Stimulated activated CD4-positive, alpha-beta T cell treated with anti-CD3 and anti-CD28 coated beads, Interleukin-4, amount 100 ng/mL, for 48 hours (primary cell): ENCODE results near the gene UNC13A.
A peak's percentile ranks its signal among the peaks of the same experiment; 100 is the strongest.
"Not testable (repeated sequence)": the region's sequence is repeated elsewhere in the genome, so short reads cannot be mapped to it uniquely, and the experiment has no call there.

Experiments used
- DNase-seq, 2 donors: peaks; one replicate each; pipeline ENCODE4 v3.0.0-alpha.2; 2020; ENCODE audit warnings: low read depth in 2 of 2

Gene UNC13A

DNA sequence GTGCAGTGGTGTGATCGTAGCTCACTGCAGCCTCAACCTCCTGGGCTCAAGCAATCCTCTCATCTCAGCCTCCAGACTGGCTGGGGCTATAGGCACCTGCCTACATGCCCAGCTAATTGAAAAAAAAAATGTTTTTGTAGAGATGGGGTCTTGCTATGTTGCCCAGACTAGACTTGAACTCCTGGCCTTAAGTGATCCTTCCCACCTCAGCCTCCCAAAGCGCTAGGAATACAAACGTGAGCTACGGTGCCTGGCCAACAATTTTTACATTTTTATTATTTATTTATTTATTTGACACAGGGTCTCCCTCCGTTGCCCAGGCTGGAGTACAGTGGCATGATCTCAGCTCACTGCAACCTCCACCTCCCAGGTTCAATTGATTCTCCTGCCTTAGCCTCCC, 117.9 kb downstream of the UNC13A start:
- DNase-seq, result not testable (repeated sequence)

- no peak for DNase-seq
Observed at GRCh38 chr19:17567940-17568339, 120.2 kb downstream of the UNC13A start.

DNA sequence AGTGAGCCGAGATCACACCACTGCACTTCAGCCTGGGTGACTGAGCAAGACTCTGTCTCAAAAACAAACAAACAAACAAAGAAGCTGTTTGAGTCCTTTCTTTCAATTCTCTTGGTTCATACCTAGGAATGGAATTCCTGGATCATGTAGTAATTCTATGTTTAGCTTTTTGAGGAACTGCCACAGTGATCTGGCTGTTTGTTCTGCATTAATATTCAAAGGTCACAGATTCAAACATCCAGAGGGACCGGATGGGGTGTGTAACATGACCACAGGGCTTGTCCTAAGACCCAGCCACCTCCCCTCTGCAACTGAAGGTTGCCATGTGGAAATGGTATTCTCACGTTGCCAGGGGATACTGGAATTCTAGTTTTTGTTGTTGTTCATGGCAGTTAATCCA, 122.5 kb downstream of the UNC13A start:
- no peak for DNase-seq

GRCh38 chr19:17564781-17565180, 123.4 kb downstream of the UNC13A start:
- no peak for DNase-seq

GRCh38 chr19:17562561-17562960, 125.6 kb downstream of the UNC13A start:
- no peak for DNase-seq

GRCh38 chr19:17562097-17562496, 126.1 kb downstream of the UNC13A start:
- no peak for DNase-seq

- DNase-seq, result no peak
Observed at GRCh38 chr19:17560205-17560595, 128.0 kb downstream of the UNC13A start.

DNA sequence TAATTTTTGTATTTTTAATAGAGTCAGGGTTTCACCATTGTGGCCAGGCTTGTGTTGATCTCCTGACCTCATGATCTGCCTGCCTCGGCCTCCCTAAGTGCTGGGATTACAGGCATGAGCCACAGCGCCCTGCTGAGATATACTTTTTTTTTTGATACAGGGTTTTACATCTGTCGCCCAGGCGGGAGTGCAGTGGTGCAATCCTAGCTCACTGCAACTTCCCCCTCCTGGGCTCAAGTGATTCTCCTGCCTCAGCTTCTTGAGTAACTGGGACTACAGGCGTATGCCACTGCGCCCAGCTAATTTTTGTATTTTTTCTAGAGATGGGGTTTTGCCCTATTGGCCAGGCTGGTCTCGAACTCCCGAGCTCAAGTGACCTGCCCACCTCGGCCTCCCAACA, 130.7 kb downstream of the UNC13A start:
- DNase-seq, result no peak

DNA sequence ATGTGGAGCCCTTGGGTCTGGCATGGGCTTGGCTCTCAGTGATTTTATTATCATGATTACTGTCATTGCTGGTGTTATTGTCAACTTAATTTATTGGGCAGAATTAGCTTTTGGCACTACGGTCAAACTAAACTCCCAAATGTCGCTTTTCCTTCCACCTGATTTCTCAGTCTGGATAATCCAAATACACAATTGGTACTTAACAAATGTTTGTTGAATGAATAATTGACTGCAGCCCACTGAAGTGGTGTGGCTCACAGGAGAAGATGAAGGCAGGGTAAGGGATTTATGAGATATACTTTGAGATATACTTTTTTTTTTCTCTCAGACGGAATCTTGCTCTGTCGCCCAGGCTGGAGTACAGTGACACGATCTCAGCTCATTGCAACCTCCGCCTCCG, 131.2 kb downstream of the UNC13A start:
- no peak for DNase-seq

DNA sequence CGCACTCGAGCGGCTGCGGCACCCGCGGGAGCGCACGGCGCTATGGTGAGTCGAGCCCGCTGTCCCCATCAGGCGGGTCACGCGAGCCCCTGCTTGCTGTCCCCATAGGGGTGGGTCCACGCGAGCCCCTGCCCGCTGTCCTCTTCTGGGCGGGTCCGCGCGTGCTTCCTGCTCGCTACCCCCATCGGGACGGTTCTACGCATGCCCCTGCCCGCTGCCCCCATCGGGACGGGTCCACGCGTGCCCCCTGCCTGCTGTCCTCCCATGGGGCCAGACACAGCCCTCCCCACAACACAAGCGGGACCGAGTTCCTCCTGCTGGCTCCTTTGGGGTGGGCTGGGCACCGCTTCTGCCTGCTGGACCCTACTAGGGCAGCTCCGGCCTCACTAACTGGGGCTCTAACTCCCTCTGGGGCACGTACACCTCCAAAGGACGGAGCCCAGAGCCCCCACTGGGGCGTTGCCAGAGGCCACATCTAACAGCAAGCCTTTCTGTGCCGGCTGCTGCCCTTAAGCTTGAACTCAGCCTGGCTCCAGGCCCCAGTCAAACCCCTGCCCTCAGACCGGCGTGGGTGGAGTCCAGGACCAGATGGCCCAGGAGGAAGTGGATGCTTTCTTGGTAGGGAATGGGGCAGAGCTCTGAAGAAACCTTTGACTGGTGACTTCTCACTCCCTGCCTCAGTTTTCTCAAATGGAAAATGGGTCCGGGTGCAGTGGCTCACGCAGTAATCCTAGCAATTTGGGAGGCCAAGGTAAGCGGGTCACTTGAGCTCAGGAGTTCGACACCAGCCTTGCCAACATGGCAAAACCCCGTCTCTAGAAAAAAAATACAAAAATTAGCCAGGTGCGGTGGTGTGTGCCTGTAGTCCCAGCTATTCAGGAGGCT, 132.0 kb downstream of the UNC13A start:
- no peak for DNase-seq

- peak; percentile 100 for DNase-seq
Observed at GRCh38 chr19:17555480-17555928, 132.7 kb downstream of the UNC13A start, which contains the start of gene COLGALT1. Gene COLGALT1 (plus strand): TSS chr19:17555649. CDS start chr19:17555714, 65 bp downstream.

- no peak for DNase-seq
Observed at GRCh38 chr19:17554968-17555479, 133.1 kb downstream of the UNC13A start.

- no peak for DNase-seq
Observed at GRCh38 chr19:17553256-17553655, 134.9 kb downstream of the UNC13A start.

DNA sequence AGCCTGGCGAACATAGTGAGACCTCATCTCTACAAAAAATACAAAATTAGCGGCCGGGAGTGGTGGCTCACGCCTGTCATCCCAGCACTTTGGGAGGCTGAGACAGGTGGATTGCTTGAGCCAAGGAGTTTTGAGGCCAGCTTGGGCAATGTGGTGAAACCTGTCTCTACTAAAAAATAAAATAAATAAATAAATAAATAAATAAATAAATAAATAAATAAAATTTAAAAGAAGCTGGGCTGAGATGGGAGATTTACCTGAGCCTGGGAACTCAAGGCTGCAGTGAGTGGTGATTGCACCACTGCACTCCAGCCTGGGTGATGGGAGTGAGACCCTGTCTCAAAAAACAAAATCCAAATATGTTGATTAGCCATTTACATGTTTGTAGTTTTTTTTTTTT, 135.4 kb downstream of the UNC13A start:
- DNase-seq, result not testable (repeated sequence)
